Measurements from ENCODE around the gene NRG3.

The NRG3 gene

DNA sequence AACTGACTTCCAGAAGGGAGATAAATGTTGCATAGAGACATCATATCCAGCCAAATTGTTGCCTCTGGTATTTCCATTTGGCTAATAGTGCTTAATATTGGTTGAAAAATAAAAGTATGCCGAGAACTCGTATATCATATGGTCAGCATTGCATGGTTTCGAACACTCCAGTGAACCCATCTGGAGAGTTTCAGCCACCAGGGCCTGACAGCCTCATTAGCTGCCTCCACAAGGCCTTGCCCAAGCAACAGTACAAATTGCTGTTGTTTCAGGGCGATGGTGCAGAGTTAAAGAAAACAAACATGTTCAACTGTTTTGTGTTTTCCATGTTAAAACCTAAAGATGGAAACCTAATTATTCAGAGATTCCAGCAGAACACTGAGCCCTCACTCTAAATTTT lies 28.5 kb downstream of the NRG3 start:
- Histone ChIP-seq H3K36me3 (no peaks in the 10 kb centered on the region), H3K4me3 (no peak overlapping the region), H3K27me3 (no peaks in the 10 kb centered on the region), H3K27ac (no peak overlapping the region), H3K9me3 (no peaks in the 10 kb centered on the region), H3K4me1 (no peaks in the 10 kb centered on the region)
- intact Hi-C loops (cut with DNase I; ENCODE audit: low total_unique reads) = no loop called here
- TF ChIP-seq, protein P1, sequence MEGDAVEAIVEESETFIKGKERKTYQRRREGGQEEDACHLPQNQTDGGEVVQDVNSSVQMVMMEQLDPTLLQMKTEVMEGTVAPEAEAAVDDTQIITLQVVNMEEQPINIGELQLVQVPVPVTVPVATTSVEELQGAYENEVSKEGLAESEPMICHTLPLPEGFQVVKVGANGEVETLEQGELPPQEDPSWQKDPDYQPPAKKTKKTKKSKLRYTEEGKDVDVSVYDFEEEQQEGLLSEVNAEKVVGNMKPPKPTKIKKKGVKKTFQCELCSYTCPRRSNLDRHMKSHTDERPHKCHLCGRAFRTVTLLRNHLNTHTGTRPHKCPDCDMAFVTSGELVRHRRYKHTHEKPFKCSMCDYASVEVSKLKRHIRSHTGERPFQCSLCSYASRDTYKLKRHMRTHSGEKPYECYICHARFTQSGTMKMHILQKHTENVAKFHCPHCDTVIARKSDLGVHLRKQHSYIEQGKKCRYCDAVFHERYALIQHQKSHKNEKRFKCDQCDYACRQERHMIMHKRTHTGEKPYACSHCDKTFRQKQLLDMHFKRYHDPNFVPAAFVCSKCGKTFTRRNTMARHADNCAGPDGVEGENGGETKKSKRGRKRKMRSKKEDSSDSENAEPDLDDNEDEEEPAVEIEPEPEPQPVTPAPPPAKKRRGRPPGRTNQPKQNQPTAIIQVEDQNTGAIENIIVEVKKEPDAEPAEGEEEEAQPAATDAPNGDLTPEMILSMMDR (IDR thresholded peaks at IDR 0.05) = no peak
- no peak for DNase-seq

DNA sequence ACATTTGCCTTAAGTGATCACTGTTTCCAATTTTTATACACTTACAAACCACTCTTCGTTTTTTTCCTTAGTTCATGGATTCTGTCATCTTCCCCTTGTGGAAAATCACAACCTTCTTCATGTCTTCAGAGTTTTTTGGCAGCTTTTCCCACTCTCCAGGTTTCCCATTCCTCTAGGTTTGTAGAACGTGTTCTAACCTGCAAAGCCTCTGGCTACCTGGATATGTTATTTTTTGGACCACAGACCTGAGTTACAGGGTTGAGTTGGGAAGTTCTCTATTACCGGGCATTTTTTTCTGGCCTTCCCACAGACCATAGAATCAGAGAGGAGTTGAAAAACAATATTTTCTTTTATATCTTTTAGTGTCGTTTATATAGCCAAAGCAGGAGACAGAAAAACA lies 30.2 kb downstream of the NRG3 start:
- Histone ChIP-seq H3K4me3 (no peak overlapping the region), H3K9me3 (no peaks in the 10 kb centered on the region), H3K27me3 (no peaks in the 10 kb centered on the region), H3K4me1 (no peaks in the 10 kb centered on the region), H3K36me3 (no peaks in the 10 kb centered on the region), H3K27ac (no peak overlapping the region)
- TF ChIP-seq, protein P1 (IDR thresholded peaks at IDR 0.05) = no peak
- intact Hi-C loops (cut with DNase I; ENCODE audit: low total_unique reads) = no loop called here
- DNase-seq = no peak

DNA sequence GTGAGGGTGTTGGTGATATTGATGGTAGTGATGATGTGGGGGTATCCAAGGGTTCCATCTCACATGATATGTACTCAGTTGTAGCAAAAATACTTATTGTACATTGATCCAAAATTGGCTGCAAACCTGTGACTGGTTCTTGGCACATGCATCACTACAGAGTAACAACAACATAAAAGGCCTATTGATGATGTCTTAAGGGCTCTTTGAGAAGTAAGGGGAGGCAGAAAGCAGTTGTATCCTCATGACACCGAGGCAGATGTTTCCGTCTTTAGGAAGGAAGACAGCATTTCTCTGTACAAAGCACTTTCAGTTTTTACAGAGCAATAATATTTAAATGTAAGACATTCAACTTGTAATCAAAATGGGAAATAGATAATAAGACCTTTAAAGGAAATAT lies 34.5 kb downstream of the NRG3 start:
- H3K4me1 ChIP-seq = no peaks in the 10 kb centered on the region
- intact Hi-C loops (cut with DNase I; ENCODE audit: low total_unique reads) = no loop called here
- no peaks in the 10 kb centered on the region for H3K36me3 ChIP-seq
- TF ChIP-seq, protein P1 (IDR thresholded peaks at IDR 0.05) = no peak
- no peaks in the 10 kb centered on the region for H3K27me3 ChIP-seq
- H3K9me3 ChIP-seq = no peaks in the 10 kb centered on the region
- DNase-seq = no peak
- H3K27ac ChIP-seq = no peak overlapping the region
- H3K4me3 ChIP-seq = no peak overlapping the region

DNA sequence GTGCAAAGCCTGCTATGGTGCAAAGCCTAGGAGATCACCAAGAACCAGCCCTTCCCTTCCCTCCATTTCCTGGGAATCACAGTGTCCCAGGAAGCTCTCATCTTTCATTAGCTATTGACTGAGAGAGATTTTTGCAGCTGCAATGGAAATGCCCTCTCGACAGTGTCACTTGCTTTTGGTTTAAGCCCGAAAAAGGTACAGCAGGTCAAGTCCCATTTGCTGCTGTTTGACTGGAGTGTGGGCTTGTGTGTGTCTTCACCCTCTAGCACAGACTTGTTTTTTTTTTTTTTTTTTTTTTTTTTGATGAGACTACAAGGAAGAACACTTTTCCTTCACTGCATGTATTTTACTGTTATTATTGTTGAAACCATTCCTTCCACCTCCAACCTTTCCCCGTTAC lies 36.3 kb downstream of the NRG3 start:
- TF ChIP-seq, protein P1 (IDR thresholded peaks at IDR 0.05) = no peak
- H3K27ac ChIP-seq = no peak overlapping the region
- intact Hi-C loops (cut with DNase I; ENCODE audit: low total_unique reads) = no loop called here

GRCh38 chr10:81914736-81915503 lies 39.9 kb downstream of the NRG3 start:
- H3K36me3 ChIP-seq = no peaks in the 10 kb centered on the region
- H3K27ac ChIP-seq = no peak overlapping the region
- DNase-seq = no peak
- no peaks in the 10 kb centered on the region for H3K27me3 ChIP-seq
- no peaks in the 10 kb centered on the region for H3K9me3 ChIP-seq
- H3K4me3 ChIP-seq = no peak overlapping the region
- TF ChIP-seq, protein P1 (IDR thresholded peaks at IDR 0.05) = no peak
- H3K4me1 ChIP-seq = no peaks in the 10 kb centered on the region
- intact Hi-C loops (cut with DNase I; ENCODE audit: low total_unique reads) = no loop called here

More for the DNA sequence above, 36.3 kb downstream of the NRG3 start:
- Histone ChIP-seq H3K4me1 (no peaks in the 10 kb centered on the region), H3K27me3 (no peaks in the 10 kb centered on the region), H3K36me3 (no peaks in the 10 kb centered on the region), H3K9me3 (no peaks in the 10 kb centered on the region), H3K4me3 (no peak overlapping the region)
- DNase-seq = no peak

Data from tibial artery (tissue), 4 donors.